OCI-M2 (cell line): ENCODE results near the gene STAP2.
"Not testable (repeated sequence)": the region's sequence is repeated elsewhere in the genome, so short reads cannot be mapped to it uniquely, and the experiment has no call there.

Experiments used
- DNase-seq: peaks from one replicate; lab custom pipeline; 2025; ENCODE audit not compliant: unreplicated experiment; lab: John Stamatoyannopoulos, UW

STAP2 gene

DNA sequence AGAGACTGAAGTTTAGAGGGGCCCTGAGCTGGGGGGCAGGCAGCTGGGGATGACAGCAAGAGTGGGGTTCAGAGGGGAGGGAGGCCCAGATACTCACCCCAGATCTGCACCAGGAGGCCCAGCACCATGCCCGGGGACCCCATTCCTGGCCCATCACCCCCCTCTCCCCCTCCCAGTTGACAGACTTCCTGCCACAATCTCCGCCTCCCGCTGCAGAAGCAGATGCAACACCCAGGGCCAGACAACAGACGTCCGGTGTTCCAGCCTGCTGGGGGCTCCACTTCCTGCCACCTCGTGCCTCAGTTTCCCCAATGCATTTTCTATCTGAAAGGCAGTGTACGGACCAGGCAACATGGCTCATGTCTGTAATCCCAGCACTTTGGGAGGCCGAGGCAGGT lies 36.4 kb downstream of the STAP2 start, which contains the start of gene TMIGD2:
Gene TMIGD2 (minus strand): TSS at position 147 of the 398 bp plus-strand sequence. CDS start 4 bp downstream, at position 143.
- no peak for DNase-seq

DNA sequence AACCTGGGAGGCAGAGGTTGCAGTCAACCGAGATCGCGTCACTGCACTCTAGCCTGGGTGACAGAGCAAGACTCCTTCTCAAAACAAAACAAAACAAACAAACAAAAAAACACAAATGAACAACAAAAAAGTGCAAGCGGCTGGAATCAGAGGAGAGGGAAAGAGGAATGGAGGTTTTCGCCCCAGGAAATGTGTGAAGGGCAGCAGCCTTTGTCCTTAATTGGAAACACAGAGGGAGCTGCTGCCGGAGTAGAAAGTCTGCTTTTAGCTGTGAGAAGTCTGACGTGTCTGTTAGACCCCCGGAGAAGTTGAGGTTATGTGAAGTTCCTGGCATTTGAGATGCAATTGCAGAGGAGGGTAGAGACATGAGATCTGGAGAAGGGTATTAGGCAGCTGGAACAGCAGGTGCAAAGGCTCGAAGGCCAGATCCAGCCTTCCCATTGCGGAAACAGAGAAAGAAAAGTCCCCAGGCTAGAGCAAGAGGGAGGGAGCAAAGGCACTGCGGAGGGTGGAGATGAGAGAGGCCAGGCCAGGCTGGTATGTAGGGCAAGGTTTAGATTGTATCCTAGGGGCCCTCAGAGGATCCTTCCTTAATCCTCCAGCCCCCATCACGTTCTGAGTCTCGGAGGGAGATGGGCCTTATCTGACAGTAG lies 36.9 kb downstream of the STAP2 start:
- DNase-seq: no peak

DNA sequence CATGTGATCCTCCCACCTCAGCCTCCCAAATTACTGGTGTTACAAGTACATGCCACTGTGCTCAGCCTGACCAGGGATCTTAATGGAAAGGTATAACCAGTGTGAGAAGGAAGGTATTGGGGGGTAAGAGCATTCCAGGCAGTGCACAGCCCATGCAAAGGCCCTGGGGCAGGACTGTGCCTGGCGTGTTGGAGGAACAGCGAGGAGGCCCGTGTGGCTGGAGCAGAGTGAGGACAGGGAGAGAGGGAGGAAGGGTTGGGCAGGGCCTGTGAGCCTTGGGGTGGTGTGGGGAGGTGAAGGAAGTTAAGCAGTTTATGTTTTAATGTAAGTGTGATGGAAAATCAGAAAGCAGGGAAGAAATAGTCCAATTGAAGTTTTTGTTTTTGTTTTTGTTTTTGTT lies 38.0 kb downstream of the STAP2 start:
- DNase-seq: no peak

DNA sequence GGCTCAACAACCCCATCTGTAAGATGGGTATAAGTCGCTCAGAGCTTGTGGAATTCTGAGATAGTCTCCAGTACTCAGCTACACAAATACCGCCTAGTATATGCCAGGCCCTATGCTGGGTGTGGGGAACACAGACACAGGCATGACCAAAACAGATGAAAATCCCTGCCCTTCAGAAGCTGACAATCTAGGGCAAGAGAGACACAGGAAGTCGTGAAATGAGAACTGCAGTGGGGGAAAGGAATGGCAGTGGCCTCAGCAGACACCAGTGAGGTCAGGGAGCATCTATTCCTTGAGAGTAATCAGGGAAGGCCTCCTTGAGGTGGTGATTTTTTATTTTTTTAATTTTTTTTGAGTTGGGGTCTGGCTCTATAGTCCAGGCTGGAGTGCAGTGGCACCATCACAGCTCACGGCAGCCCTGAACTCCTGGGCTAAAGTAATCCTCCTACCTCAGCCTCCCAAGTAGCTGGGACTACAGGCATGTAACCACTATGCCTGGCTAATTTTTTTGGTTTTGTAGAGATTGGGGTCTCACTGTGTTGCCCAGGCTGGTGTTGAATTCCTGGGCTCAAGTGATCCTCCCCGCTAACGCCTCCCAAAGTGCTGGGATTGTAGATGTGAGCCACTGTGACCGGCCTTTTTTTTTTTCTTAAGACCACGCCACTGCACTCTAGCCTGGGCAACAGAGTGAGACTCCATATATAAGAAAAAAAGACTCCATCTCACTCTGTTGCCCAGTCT lies 39.6 kb downstream of the STAP2 start:
- no peak for DNase-seq

DNA sequence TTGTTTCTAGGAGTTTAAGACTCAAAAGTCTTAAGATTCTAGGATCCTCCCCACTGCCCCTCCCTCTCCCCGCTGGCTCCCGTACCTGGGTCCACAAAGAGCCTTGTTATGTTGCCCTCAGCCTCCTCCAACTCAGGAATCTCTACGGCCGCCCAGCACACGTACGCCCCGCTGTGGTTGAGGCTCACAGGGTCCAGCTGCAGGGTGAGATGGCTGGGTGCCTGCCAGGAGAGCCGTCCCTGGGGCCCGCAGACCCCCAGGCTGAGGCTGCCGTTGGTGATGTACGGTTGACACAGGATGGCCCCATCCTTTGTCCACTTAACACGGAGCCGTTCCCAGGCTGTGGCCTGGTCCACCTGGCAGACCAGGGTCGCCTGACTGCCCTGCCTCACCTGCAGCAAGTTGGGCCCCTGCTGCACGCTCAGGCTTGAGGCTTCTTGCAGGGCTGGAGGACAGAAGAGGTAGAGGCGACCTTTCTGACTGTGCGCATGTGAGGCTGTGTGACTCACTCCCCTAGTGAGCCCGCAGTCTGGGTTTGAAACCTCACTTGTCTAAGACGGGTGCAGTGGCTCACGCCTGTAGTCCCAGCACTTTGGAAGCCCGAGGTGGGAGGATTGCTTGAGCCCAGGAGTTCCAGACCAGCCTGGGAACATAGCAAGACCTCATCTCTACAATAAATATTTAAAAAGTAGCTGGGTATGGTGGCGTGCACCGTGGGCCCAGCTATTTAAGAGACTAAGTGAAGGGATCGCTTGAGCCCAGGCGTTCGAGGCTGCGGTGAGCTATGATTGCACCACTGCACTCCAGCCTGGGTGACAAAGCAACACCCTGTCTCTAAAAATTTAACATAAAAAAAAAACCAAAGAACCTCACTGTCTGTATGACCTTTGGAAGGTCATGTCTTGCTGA lies 40.5 kb downstream of the STAP2 start:
- DNase-seq: no peak

DNA sequence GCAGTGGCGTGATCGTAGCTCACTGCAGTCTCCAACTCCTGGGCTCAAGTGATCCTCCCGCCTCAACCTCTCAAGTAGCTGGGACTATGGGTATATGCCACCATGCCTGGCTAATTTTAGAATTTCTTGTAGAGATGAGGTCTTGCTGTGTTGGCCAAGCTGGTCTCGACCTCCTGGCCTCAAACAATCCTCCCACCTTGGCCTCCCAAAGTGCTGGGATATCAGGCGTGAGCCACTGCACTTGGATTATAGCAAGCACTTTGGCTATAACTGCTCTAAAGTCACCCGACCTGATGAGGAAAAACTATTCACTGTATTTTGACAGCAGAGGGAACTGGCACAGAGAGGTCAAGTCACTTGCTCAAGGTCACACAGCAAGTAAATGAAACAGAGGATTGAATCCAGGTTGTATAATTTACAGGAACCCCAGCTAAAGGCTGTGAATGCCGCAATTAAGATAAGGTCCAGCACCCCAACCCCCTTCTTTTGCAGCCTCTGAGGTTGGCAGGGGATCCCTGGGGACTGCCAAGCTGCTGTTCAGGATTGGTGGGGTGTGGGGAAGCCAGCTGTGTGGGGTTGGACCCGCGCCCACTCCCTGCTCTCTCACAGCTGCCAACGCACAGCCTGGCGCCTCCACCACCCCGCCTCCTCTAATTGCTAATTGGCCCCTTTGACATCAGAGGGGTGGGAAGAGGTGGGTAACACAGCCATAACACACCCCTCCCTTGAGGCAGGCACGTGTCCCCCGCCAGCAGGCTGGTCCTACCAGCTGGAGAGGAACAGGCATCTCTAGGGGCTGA lies 42.5 kb downstream of the STAP2 start:
- no peak for DNase-seq

DNA sequence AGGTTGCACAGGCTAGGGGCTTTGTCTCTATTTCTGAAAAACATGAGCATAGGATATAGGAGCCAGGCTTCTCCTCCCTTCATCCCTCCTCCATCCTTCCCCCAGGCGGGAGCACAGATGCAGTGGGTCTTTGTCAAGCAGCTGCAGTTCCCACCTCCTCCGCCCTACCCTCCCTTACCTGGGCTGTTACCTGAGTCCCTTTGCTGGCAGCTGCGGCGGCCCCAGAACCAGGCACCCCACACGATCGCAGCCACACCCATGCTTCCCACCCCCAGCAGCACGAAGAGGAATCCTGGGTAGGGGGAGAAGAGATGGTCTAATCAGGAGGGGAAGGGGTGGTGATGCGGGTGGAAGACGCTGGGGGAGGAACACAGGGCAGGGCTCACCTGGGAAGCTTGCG lies 44.2 kb downstream of the STAP2 start:
- DNase-seq: no peak

DNA sequence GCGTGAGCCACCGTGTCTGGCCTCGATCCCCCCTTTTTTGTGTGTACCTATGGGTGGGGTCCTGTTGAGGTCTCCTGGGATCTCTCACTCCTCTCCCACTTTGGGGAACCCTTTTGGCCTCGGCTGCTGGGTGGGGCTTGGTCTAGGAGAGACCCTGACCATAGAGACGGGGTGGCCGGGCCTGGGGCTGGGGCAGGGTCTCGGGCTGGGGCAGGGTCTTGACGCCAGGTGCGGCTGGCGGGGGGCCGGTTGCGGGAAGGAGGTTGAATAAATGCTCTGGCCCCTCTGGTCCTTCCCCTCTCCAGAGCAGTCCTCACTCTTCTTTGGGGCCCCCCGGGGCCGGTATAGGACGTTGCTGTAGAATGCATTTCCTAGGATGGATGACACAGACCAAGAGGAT lies 46.1 kb downstream of the STAP2 start:
- DNase-seq: no peak

DNA sequence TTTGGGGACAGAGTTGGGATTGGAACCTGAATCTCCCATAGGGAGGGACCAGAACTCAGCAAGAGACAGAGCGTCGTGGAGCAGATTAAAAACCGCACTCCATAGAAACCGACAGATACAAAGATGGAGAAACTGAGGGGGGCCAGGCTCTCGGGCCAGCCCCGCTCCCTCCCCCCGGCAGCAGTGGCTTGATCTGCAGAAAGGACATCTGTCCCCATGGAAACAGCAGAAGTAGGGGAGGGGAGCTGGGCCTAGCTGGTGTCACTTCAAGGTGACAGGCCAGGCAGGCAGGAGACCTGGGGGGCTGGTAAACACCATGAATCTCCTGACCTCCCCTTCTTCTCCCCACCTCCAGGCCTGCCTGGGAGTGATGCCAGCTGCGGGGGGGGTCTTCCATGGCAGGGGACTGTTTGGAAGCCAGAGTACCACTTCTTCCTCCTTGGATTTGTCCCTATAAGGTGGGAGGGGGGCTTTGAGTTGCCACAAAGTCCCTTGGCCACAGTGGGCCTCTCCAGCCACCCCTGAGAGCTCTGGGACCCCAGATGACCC lies 47.4 kb downstream of the STAP2 start:
- DNase-seq: no peak

DNA sequence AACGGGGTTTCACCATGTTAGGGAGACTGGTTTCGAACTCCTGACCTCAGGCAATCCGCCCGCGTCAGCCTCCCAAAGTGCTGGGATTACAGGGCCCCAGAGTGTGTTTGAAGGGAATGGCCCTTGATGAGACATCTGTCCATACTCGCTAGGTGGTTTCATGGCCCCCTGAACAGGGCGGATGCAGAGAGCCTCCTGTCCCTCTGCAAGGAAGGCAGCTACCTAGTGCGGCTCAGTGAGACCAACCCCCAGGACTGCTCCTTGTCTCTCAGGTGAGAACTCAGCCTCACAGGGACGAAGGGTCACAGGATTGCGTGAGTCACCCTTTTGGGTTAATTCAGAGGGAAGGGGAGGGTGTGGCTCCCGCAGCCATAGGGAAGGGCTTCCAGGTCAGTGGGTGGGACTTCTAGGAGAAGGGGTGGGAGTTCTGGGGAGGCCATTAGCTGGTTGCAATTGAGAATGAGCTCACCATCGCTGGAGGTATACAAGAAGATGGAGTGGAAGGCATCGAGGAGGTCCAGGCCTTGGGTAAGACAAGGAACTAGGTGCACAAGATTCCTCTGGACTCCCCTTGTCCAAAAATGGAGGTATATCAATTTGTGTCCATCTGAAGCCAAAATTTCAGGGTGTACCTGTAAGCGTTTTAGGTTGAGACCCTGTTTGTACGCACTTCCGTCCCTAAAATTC lies 50.4 kb downstream of the STAP2 start:
- DNase-seq: no peak

DNA sequence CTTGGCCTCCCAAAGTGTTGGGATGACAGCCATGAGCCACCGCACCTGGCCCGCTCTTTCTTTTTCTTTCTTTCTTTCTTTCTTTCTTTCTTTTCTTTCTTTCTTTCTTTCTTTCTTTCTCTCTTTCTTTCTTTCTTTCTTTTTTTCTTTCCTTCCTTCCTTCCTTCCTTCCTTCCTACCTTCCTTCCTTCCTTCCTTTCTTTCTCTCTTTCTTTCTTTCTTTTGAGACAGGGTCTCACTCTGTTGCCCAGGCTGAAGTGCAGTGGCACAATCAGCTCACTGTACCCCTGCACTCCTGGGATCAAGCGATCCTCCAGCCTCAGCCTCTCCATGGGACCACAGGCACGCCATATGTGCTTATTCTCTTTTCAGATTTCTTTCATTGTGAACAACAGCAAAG lies 52.5 kb downstream of the STAP2 start:
- DNase-seq: not testable (repeated sequence)

DNA sequence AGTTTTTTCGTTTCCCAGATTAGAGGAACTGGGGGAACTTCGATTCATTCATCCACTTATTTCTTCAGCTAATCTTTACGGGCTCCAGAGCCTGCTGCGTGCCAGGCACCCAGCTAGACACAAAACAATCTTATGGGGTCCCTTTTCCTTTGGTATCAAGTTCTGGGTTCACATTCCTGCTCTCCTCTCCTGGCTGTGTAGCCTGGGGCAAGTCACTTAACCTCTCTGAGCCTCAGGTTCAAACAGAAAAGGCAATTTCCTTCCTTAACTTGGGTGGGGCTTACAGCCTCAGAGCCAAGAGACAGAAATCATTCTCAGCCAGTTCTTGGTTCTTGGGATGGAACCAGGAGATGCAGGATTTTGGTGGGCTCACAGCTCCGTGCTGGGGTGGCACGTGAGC lies 53.7 kb downstream of the STAP2 start:
- DNase-seq: no peak

DNA sequence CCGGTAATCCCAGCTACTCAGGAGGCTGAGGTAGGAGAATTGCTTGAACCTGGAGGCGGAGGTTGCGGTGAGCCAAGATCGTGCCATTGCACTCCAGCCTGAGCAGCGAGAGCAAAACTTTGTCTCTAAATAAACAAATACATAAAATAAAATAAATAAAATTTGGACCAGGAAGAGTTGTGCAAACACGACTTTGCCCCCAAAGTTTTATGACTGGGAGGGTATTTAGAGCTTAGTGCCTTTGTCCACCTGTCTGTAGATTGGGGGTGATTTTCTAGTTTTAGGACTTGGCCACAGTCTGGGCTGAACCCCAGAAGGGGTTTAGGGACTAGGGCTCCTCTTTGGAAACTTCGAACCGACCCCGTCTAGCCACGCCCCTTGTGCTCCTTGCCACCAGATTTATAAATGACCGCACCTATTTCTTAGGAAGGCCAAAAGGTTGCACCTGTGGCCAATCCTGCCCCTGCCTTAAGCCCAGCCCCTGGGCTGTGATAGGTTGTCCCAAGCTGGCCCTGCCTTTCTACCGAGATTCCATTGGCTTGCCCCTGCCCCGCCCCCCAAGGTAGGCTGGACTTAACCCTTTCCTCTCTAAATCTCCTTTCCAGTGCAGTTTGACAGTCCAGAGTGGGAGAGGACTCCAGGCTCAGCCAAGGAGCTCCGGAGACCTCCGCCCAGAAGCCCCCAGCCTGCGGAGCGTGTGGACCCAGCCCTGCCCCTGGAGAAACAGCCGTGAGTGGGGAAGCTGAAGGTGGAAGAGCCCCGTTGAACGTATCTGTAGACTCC lies 54.3 kb downstream of the STAP2 start:
- no peak for DNase-seq

DNA sequence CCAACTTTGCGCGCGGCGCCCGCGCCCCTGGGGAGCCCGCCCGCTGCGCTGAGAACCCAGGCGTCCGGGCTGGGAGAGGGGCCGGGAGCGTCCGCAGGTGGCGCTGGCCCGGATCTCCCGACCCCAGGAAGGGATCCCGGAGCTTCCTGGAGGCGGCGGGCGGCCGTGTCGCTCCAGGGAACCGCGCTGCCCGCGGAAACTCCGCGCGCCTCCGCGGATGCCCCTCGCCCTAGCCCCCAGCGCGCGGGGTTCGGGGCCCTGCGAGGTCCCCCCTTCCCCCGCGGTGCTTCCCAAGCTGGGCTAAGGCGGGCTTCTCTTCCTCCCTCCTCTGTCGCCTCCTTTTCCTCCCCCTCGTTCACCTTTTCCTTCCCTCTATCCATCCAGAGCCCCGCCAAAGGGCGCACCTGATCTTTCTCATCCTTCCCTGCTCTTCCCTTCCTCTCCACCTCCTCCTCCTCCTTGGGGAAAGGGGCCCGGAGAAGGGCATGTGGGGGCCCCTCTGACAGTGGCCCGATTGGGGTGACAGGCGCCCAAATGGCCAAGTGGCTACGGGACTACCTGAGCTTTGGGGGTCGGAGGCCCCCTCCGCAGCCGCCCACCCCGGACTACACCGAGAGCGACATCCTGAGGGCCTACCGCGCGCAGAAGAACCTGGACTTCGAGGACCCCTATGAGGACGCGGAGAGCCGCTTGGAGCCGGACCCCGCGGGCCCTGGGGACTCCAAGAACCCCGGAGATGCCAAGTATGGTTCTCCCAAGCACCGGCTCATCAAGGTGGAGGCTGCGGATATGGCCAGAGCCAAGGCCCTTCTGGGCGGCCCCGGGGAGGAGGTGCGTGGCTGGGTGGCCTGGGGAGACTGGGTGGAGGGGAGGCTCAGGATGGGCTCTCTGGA lies 58.9 kb downstream of the STAP2 start:
- no peak for DNase-seq

DNA sequence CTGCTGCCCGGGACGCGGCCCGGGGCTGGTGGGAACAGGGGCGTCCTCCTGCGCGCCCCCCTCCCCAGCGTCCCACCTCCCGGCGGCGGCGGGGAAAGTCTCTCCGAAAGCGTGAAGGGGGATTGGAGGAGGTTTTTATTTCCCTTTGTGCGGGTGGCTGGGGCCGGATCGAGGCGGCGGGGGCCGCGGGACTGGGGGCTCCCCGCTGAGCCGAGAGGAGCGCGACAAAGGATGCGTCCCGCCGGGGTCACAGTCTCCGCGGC lies 59.4 kb downstream of the STAP2 start:
- DNase-seq: no peak

DNA sequence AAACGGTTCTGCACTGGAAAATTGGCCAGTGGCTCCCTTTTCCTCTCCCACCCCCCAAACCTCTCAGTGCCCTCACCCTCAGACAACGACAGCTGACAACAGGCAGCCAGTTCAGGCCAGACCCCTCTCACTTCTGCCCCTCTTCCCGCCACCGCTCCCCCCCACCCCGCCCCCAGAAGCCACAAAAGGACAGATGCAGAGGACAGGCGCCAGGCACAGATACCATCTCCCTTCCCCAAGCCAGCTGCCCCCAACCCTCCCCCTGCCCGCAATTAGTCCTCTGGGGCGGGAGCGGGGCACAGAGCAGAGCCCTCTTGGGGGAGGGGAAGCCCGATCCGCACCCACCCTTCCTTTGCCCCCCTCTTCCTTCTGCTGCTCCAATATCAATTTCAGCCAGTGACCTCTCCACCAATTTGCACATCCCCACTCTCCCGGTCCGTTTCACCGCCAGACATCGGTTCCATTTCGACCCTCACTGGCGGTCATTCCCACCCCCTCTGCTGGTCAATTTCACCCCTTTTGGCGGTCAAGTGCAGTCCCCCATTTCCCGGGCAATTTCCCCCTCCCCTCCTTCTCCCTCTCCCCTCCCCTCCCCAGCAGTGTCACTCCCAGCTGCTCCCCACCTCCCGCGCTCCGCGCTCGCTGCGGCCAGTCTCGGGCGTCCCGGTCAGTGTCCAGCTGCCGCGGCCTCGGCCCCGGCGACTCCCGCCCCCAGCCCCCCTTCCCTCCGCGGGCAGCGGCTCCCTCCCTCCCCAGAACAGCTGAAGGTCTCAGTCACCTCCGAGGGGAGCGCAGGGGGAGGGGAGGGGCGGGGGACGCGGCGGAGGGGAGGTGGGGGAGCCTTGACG lies 60.0 kb downstream of the STAP2 start, which contains the start of gene SHD:
Gene SHD (plus strand): TSS at position 848 of the 848 bp plus-strand sequence. CDS start 798 bp downstream, outside the sequence.
- DNase-seq: no peak

DNA sequence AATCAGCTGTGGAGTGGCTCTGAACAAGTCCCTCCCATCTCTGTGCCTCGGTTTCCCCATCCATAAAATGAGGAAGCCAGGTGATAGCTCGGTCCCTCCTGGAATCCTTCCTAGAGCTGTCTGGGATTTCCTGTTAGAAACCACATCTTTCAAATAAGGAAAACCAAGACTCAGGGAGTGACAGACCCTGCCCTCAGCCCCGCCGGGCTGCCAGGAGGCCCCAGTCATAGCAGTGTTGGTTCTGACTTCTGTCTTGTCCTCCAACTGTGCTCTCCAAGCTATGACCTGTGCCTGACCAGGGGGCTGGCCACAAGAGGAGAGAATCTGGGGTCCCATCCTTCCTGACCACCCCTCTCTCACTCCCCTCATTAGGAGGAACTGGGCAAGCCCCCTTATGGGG lies 60.6 kb downstream of the STAP2 start:
- DNase-seq: no peak
